Kidney (tissue), 14 donors: ENCODE measurements around the gene ADSS1. TPM values are rescaled to one million over a fixed set of nuclear protein-coding genes. Genes with fewer than 3 reads are reported as not detected.

Experiments used
- DNase-seq, 5 donors: peaks; one replicate each; pipeline ENCODE4 v3.0.0-alpha.2; 2013 to 2020
- FAIRE-seq: peaks from 2 replicates; lab custom pipeline; 2012; peaks lifted over from hg19 to GRCh38; lab: Jason Lieb, UNC
- H3K27ac ChIP-seq, 2 donors: one replicate each; pipeline ENCODE4 v1.7.0; 2013; ENCODE audit warnings: low read depth in 2 of 2, low read length in 2 of 2, inconsistent platforms in 1 of 2
- H3K27me3 ChIP-seq: one replicate; pipeline ENCODE4 v1.7.1; 2013; ENCODE audit warnings: low read length, inconsistent platforms; ENCODE audit not compliant: control insufficient read depth, insufficient read depth
- H3K36me3 ChIP-seq, 3 donors: one replicate each; pipeline versions ENCODE4 v1.7.0 to v1.7.1; 2013; ENCODE audit warnings: low read length in 3 of 3, control low read depth in 1 of 3, inconsistent platforms in 1 of 3; ENCODE audit not compliant: insufficient read depth in 3 of 3, control insufficient read depth in 2 of 3
- H3K4me1 ChIP-seq, 3 donors: one replicate each; pipeline versions ENCODE4 v1.7.0 to v1.7.1; 2013; ENCODE audit warnings: low read length in 3 of 3, inconsistent platforms in 1 of 3, low read depth in 1 of 3; ENCODE audit not compliant: control insufficient read depth in 2 of 3, insufficient read depth in 2 of 3
- H3K4me3 ChIP-seq, 3 donors: one replicate each; pipeline versions ENCODE4 v1.7.0 to v1.8.1; 2013; ENCODE audit warnings: low read length in 3 of 3, control low read depth in 1 of 3, inconsistent platforms in 1 of 3
- H3K9ac ChIP-seq, 3 donors: one replicate each; pipeline versions ENCODE4 v1.7.0 to v1.7.1; 2013; ENCODE audit warnings: low read length in 3 of 3, control low read depth in 1 of 3, inconsistent platforms in 1 of 3
- H3K9me3 ChIP-seq, 3 donors: one replicate each; pipeline versions ENCODE4 v1.7.0 to v1.7.1; 2013; ENCODE audit warnings: low read length in 3 of 3, control low read depth in 1 of 3, inconsistent platforms in 1 of 3; ENCODE audit not compliant: control insufficient read depth in 2 of 3, insufficient read depth in 1 of 3
- intact Hi-C: fragments of 100-400 bp; cut with DNase I; formaldehyde crosslinking; loops from one replicate; pipeline ENCODE4 v1.11.1; 2022
- polyA plus RNA-seq: library from polyadenylated mRNA; stranded (reverse); fragments of 350-450 nt; fragmentation: Illumina TruSeq; extraction: RNeasy Lipid Tissue Mini Kit (QIAGEN cat#74804); gene quantifications from one replicate; pipeline ENCODE4 v1.2.3, GENCODE V29; 2014; ENCODE audit warnings: low read depth, low replicate concordance; ENCODE audit not compliant: insufficient read depth
- total RNA-seq: library from RNA; stranded (reverse); fragmentation: NEBNext Ultra II Directional; extraction: Animal tissue kit (Norgen Biotek cat#: 25700); gene quantifications from one replicate; pipeline ENCODE4 v1.2.1, GENCODE V29; 2021
- TF ChIP-seq, protein P1 (sequence below): IDR thresholded peaks from 3 replicates; pipeline ENCODE4 v1.5.1; 2012; ENCODE audit warnings: mild to moderate bottlenecking, moderate library complexity, borderline replicate concordance; ENCODE audit not compliant: insufficient read depth; ENCODE audit errors: extremely low read depth
- donor health status: control.
- donor health status: control.
- donor health status: control.
- donor health status: control.
- donor health status: control.
- donor health status: DM: yes; HTN: yes; CAD: no.
- donor health status: Normal renal cell carcinoma (clear cell type).

The ADSS1 gene
- total and polyA plus RNA-seq, 2 donors from 2014 or later = 7.5 to 16.5 TPM

DNA sequence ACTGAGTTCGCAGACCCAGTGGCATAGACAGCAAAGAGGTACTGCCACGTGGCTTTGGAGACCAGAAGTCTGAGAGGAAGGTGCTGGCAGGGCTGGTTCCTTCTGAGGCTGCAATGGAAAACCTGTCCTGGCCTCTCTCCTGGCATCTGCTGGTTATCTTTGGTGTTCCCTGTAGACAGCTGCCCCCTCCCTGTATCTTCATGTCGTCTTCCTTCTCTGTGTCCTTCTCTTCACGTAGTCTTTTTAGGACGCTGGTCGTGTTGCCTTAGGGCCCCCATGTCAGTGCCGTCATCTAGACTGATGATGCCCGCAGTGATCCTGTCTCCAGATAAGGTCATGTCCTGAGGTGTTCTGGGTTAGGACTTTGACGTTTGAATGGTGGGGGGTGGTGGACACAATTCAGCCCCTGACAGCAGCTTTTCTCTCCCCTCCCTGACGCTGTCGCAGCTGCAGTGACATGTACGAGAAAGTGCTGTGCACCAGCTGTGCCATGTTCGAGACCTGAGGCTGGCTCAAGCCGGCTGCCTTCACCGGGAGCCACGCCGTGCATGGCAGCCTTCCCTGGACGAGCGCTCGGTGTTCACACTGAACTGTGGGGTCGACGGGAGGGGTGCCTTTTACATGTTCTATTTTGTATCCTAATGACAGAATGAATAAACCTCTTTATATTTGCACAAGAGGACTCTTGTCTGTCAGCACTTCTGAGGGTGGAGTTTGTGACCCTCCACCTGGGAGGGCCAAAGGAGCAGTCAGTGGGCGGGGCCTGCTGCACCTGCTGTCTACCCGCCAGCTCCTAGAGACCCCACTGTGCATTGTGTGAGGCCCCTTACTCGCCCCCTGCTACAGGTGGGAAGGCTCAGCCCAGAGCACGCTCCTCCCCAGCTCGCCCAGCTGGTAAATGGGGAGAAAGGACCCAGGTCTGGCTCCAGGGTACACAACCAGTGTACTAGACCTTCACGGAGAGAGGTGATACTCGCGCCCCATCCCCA, 35.2 kb downstream of the ADSS1 start:
- peak in 1 of 5 donors; percentile 58 for DNase-seq
- no peak overlapping the region for H3K9ac ChIP-seq
- intact Hi-C loops = no loop called here
- no peak overlapping the region for H3K4me3 ChIP-seq
- no peaks in the 10 kb centered on the region for H3K27me3 ChIP-seq
- H3K4me1 ChIP-seq = peaks cover 0 to 8% (median 6%) of the 10 kb centered on the region in 3 donors
- peaks cover 2 to 26% (median 21%) of the 10 kb centered on the region in 3 donors for H3K36me3 ChIP-seq
- no peak for FAIRE-seq
- H3K9me3 ChIP-seq = no peaks in the 10 kb centered on the region
- no peak overlapping the region for H3K27ac ChIP-seq
- TF ChIP-seq, protein P1, sequence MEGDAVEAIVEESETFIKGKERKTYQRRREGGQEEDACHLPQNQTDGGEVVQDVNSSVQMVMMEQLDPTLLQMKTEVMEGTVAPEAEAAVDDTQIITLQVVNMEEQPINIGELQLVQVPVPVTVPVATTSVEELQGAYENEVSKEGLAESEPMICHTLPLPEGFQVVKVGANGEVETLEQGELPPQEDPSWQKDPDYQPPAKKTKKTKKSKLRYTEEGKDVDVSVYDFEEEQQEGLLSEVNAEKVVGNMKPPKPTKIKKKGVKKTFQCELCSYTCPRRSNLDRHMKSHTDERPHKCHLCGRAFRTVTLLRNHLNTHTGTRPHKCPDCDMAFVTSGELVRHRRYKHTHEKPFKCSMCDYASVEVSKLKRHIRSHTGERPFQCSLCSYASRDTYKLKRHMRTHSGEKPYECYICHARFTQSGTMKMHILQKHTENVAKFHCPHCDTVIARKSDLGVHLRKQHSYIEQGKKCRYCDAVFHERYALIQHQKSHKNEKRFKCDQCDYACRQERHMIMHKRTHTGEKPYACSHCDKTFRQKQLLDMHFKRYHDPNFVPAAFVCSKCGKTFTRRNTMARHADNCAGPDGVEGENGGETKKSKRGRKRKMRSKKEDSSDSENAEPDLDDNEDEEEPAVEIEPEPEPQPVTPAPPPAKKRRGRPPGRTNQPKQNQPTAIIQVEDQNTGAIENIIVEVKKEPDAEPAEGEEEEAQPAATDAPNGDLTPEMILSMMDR = no peak

DNA sequence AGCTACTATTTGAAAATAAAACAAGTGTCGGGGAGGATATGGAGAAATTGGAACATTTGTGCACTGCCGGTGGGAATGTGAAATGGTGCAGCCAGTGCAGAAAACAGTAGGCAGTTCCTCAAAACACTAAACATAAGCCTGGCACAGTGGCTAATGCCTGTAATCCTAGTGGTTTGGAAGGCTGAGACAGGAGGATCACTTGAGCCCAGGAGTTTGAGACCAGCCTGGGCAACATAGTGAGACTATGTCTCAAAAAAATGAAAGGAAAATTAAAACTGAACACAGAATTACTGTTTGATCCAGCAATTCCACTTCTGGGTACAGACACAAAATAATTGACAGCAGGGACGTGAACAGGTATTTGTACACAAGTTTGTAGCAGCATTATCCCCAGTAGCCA, 41.5 kb downstream of the ADSS1 start:
- intact Hi-C loops = no loop called here
- no peak for FAIRE-seq
- H3K4me3 ChIP-seq = no peak overlapping the region
- no peaks in the 10 kb centered on the region for H3K27me3 ChIP-seq
- H3K9me3 ChIP-seq = peaks cover 0 to 3% (median 0%) of the 10 kb centered on the region in 3 donors
- peaks cover 0 to 5% (median 0%) of the 10 kb centered on the region in 3 donors for H3K36me3 ChIP-seq
- H3K27ac ChIP-seq = no peak overlapping the region
- TF ChIP-seq, protein P1 = no peak
- peaks cover 0 to 7% (median 0%) of the 10 kb centered on the region in 3 donors for H3K4me1 ChIP-seq
- no peak for DNase-seq
- H3K9ac ChIP-seq = no peak overlapping the region

DNA sequence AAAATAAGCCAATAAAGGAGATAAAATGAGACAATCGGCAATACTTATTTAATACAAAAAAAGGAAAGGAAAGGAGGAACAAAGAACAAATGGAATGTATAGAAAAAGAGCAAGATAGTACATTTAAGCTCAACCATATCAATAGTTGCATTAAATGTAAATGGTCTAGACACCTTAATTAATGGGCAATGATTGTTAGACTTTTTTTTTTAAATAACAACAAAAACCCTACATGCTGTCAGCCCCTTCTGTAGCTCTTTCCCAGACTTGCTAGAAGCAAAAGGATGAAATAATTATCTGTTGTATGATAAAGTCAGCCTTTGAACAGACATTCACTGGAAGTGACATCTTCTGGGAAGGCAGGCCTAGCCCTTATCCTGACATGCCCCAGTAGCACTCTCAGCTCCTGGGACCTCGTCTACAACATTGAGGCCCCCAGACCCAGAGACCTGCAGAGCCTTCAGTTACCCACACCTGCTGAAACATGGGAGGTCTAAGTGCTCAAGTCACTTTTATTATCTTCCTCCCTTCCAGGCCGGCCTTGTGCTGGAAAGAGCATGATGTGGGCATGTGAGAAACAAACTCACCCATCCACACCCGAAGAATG, 42.3 kb downstream of the ADSS1 start:
- Histone ChIP-seq H3K36me3 (no peaks in the 10 kb centered on the region), H3K9ac (no peak overlapping the region), H3K27me3 (no peaks in the 10 kb centered on the region), H3K27ac (no peak overlapping the region), H3K4me1 (peaks cover 0 to 7% (median 0%) of the 10 kb centered on the region in 3 donors), H3K4me3 (no peak overlapping the region), H3K9me3 (peaks cover 0 to 3% (median 0%) of the 10 kb centered on the region in 3 donors)
- DNase-seq (no peak), FAIRE-seq (no peak)
- TF ChIP-seq, protein P1 = no peak
- intact Hi-C loops = no loop called here
